Fibroblast of lung (primary cell): Measurements from ENCODE around the gene METTL21C. TPM values are rescaled to one million over a fixed set of nuclear protein-coding genes. Genes with fewer than 3 reads are reported as not detected.

ENCODE experiments used
- DNase-seq, 2 donors: peaks; one replicate each; pipeline versions ENCODE4 v3.0.0 to v3.0.0-alpha.2; 2010; ENCODE audit warnings: low read depth in 2 of 2
- H2AFZ ChIP-seq: 2 replicates; pipeline ENCODE4 v1.5.1; 2012; ENCODE audit warnings: low read length, control low read depth, inconsistent platforms
- H3K27ac ChIP-seq: 2 replicates; pipeline ENCODE4 v1.5.1; 2011; ENCODE audit warnings: low read length, control low read depth; ENCODE audit not compliant: insufficient read depth
- H3K27me3 ChIP-seq: 2 replicates; pipeline ENCODE4 v1.5.1; 2011; ENCODE audit warnings: mild to moderate bottlenecking, low read length; ENCODE audit not compliant: control insufficient read depth, insufficient read depth
- H3K36me3 ChIP-seq: 2 replicates; pipeline ENCODE4 v1.5.1; 2011; ENCODE audit warnings: low read length; ENCODE audit not compliant: control insufficient read depth, insufficient read depth
- H3K4me1 ChIP-seq: 2 replicates; pipeline ENCODE4 v1.5.1; 2011; ENCODE audit warnings: low read length; ENCODE audit not compliant: control insufficient read depth, insufficient read depth; ENCODE audit errors: extremely low read depth
- H3K4me2 ChIP-seq: 2 replicates; pipeline ENCODE4 v1.5.1; 2011; ENCODE audit warnings: low read length, control low read depth; ENCODE audit not compliant: insufficient read depth; ENCODE audit errors: extremely low read depth
- H3K4me3 ChIP-seq, 4 experiments: fragments of 200-600 bp in 1 of 4; sonication (generic) in 1 of 4; replicated peaks in 1 of 4; 2 replicates each; pipeline ENCODE4 v1.5.1; 2011 to 2016; ENCODE audit warnings: low read length in 4 of 4, low read depth in 3 of 4, mild to moderate bottlenecking in 3 of 4, control low read depth in 2 of 4, inconsistent platforms in 1 of 4, mixed read lengths in 1 of 4; ENCODE audit not compliant: insufficient read depth in 1 of 4; ENCODE audit errors: control extremely low read depth in 1 of 4
- H3K79me2 ChIP-seq: 2 replicates; pipeline ENCODE4 v1.5.1; 2012; ENCODE audit warnings: mild to moderate bottlenecking, low read length, inconsistent platforms; ENCODE audit not compliant: control insufficient read depth, insufficient read depth
- H3K9ac ChIP-seq: 2 replicates; pipeline ENCODE4 v1.5.1; 2011; ENCODE audit warnings: mild to moderate bottlenecking, low read length, control low read depth; ENCODE audit not compliant: insufficient read depth
- H3K9me3 ChIP-seq: 2 replicates; pipeline ENCODE4 v1.5.1; 2012; ENCODE audit warnings: low read depth, low read length; ENCODE audit not compliant: control insufficient read depth, insufficient read depth
- H4K20me1 ChIP-seq: 2 replicates; pipeline ENCODE4 v1.5.1; 2011; ENCODE audit warnings: low read length; ENCODE audit not compliant: control insufficient read depth, insufficient read depth; ENCODE audit errors: extremely low read depth
- EZH2 ChIP-seq: IDR thresholded peaks from 2 replicates; pipeline ENCODE4 v1.5.1; 2012; ENCODE audit warnings: low read length, control low read depth, mild to moderate bottlenecking; ENCODE audit errors: missing control alignments
- polyA plus RNA-seq, 2 donors: library from polyadenylated mRNA; depleted of rRNA in 1 of 2; stranded (reverse) in 1 of 2; unstranded in 1 of 2; fragments of >200 nt; gene quantifications; 2 replicates each; pipeline ENCODE4 v1.2.1, GENCODE V29; 2011 to 2012; ENCODE audit warnings: missing spikeins in 1 of 2
- total RNA-seq: library from RNA; depleted of rRNA; stranded (reverse); fragments of >200 nt; gene quantifications from 2 replicates; pipeline ENCODE4 v1.2.1, GENCODE V29; 2014
- TF ChIP-seq, protein P1 (sequence below), 2 donors: IDR thresholded peaks in 1 of 2; conservative IDR thresholded peaks in 1 of 2; 1 replicate in 1 of 2; 2 replicates in 1 of 2; pipeline ENCODE4 v1.5.1; 2011 to 2012; ENCODE audit warnings: low read length in 2 of 2, control low read depth in 1 of 2, inconsistent platforms in 1 of 2, low read depth in 1 of 2, mild to moderate bottlenecking in 1 of 2

METTL21C gene
- total and polyA plus RNA-seq, 2 donors (not counting 1 experiment from before 2014, with no cell fraction given) = 0.17 TPM; not detected in 1

DNA sequence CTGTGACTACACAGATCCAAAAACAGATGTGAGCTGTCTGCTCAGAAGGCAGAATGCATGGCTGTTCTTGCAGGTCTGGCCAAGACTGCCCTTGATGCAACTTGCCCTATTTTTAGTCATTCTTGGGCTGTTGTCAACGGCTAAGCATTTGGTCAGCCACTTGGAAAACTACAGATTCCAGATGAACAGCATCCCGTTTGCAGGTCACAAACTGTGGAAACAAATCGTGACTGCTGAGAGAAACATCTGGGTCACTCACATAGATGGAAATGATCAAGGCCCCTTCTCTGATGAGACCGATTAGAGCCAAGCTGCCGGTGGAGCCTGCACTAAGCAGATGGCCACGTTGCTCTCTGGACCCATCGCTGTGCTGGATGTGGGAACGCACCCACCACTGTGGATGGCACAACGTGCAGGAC lies 15.4 kb upstream of the METTL21C start:
- peak; percentile 40 to 51 for DNase-seq
- no peak overlapping the region for H2AFZ ChIP-seq
- H3K4me2 ChIP-seq = no peak overlapping the region
- H4K20me1 ChIP-seq = no peaks in the 10 kb centered on the region
- no peak overlapping the region for H3K27ac ChIP-seq
- H3K79me2 ChIP-seq = no peaks in the 10 kb centered on the region
- H3K27me3 ChIP-seq = no peaks in the 10 kb centered on the region
- H3K4me1 ChIP-seq = peaks cover 6% of the 10 kb centered on the region
- no peak overlapping the region for H3K4me3 ChIP-seq
- H3K36me3 ChIP-seq = no peaks in the 10 kb centered on the region
- no peak overlapping the region for H3K9ac ChIP-seq
- TF ChIP-seq EZH2 = no peak
- TF ChIP-seq, protein P1, sequence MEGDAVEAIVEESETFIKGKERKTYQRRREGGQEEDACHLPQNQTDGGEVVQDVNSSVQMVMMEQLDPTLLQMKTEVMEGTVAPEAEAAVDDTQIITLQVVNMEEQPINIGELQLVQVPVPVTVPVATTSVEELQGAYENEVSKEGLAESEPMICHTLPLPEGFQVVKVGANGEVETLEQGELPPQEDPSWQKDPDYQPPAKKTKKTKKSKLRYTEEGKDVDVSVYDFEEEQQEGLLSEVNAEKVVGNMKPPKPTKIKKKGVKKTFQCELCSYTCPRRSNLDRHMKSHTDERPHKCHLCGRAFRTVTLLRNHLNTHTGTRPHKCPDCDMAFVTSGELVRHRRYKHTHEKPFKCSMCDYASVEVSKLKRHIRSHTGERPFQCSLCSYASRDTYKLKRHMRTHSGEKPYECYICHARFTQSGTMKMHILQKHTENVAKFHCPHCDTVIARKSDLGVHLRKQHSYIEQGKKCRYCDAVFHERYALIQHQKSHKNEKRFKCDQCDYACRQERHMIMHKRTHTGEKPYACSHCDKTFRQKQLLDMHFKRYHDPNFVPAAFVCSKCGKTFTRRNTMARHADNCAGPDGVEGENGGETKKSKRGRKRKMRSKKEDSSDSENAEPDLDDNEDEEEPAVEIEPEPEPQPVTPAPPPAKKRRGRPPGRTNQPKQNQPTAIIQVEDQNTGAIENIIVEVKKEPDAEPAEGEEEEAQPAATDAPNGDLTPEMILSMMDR (conservative IDR thresholded peaks at IDR 0.05 in 1 of 2, IDR thresholded peaks at IDR 0.05 in 1 of 2; ENCODE audit: low read depth in 1 of 2, low read length in 2 of 2) = no peak
- H3K9me3 ChIP-seq = no peaks in the 10 kb centered on the region

DNA sequence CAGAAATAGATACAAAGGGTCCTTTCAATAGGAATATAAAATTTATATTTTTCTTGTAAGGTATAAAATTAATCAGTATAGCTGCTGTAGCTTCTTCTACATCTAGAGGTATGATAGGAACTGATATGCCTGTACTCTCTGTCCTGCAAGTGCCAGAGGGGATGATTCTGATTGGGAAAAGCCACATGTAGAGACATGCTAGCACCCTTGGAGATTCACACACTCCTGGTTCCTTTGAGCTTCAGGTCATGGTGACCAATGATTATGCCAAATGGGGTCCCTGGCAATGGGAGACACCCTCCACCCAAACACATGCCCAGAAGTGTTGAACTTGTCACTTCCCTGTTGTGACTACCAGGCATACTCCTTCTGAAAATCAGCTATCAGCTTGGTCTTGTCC lies 14.7 kb upstream of the METTL21C start:
- Histone ChIP-seq H3K9ac (no peak overlapping the region), H3K4me2 (no peak overlapping the region), H3K4me3 (no peak overlapping the region), H2AFZ (no peak overlapping the region), H3K79me2 (no peaks in the 10 kb centered on the region), H3K4me1 (peaks cover 6% of the 10 kb centered on the region), H3K9me3 (no peaks in the 10 kb centered on the region), H3K27ac (no peak overlapping the region), H3K36me3 (no peaks in the 10 kb centered on the region), H3K27me3 (no peaks in the 10 kb centered on the region), H4K20me1 (no peaks in the 10 kb centered on the region)
- no peak for TF ChIP-seq EZH2
- TF ChIP-seq, protein P1 (conservative IDR thresholded peaks at IDR 0.05 in 1 of 2, IDR thresholded peaks at IDR 0.05 in 1 of 2; ENCODE audit: low read depth in 1 of 2, low read length in 2 of 2) = no peak
- no peak for DNase-seq

DNA sequence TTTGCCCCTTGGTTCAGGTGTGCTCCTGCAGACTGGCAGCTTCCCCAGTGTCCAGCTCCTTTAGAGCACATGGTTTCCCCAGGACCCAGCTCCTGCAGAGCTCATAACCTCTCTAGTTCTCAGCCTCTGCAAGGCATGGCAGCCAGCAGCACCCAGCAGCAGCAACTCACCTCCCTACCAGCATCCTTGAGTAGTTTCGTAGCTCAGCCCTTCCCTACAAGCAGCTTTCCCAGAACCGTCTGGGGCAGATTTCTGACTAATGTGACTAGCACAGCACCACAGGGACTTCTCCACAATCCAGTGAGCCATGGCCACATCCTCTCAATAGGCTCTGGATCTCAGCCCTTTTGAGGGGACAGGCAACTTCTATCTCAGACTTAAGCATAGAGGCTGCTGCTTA lies 14.1 kb upstream of the METTL21C start:
- no peak overlapping the region for H3K4me3 ChIP-seq
- no peaks in the 10 kb centered on the region for H4K20me1 ChIP-seq
- DNase-seq = no peak
- H3K4me1 ChIP-seq = peaks cover 6% of the 10 kb centered on the region
- H2AFZ ChIP-seq = no peak overlapping the region
- no peaks in the 10 kb centered on the region for H3K9me3 ChIP-seq
- no peak overlapping the region for H3K9ac ChIP-seq
- H3K4me2 ChIP-seq = no peak overlapping the region
- no peaks in the 10 kb centered on the region for H3K79me2 ChIP-seq
- no peaks in the 10 kb centered on the region for H3K27me3 ChIP-seq
- H3K27ac ChIP-seq = no peak overlapping the region
- no peaks in the 10 kb centered on the region for H3K36me3 ChIP-seq
- TF ChIP-seq, protein P1 (conservative IDR thresholded peaks at IDR 0.05 in 1 of 2, IDR thresholded peaks at IDR 0.05 in 1 of 2; ENCODE audit: low read depth in 1 of 2, low read length in 2 of 2) = no peak
- TF ChIP-seq EZH2 = no peak
